ENCODE data around the gene AUH.

Gene AUH

GRCh38 chr9:91289244-91289643 lies 72.5 kb downstream of the AUH start:
- no peak for DNase-seq

- DNase-seq: no peak
These were observed 75.9 kb downstream of the AUH start for GRCh38 chr9:91285729-91286353.

GRCh38 chr9:91282292-91282691 lies 79.4 kb downstream of the AUH start:
- DNase-seq: no peak

- no peak for DNase-seq
These were observed 82.2 kb downstream of the AUH start for GRCh38 chr9:91279296-91280204.

GRCh38 chr9:91276513-91276912 lies 85.2 kb downstream of the AUH start:
- DNase-seq: no peak

GRCh38 chr9:91275655-91276054 lies 86.1 kb downstream of the AUH start:
- no peak for DNase-seq

GRCh38 chr9:91274949-91275492 lies 86.7 kb downstream of the AUH start:
- DNase-seq: no peak

- no peak for DNase-seq
These were observed 87.7 kb downstream of the AUH start for GRCh38 chr9:91273853-91274552.

GRCh38 chr9:91271156-91271555 lies 90.6 kb downstream of the AUH start:
- DNase-seq: no peak

- no peak for DNase-seq
These were observed 91.7 kb downstream of the AUH start for GRCh38 chr9:91269907-91270491.

- DNase-seq: no peak
These were observed 95.3 kb downstream of the AUH start for GRCh38 chr9:91266448-91266847.

GRCh38 chr9:91265514-91265913 lies 96.2 kb downstream of the AUH start:
- DNase-seq: no peak

- no peak for DNase-seq
These were observed 100.3 kb downstream of the AUH start for GRCh38 chr9:91261417-91261816.

GRCh38 chr9:91259162-91259561 lies 102.6 kb downstream of the AUH start:
- no peak for DNase-seq

- DNase-seq: no peak
These were observed 103.3 kb downstream of the AUH start for GRCh38 chr9:91258451-91258850.

- no peak for DNase-seq
These were observed 105.5 kb downstream of the AUH start for GRCh38 chr9:91256235-91256634.

- DNase-seq: no peak
These were observed 106.4 kb downstream of the AUH start for GRCh38 chr9:91255327-91255726.

- no peak for DNase-seq
These were observed 108.2 kb downstream of the AUH start for GRCh38 chr9:91253488-91253887.

GRCh38 chr9:91248707-91249106 lies 113.0 kb downstream of the AUH start:
- DNase-seq: no peak

GRCh38 chr9:91247278-91247677 lies 114.4 kb downstream of the AUH start:
- DNase-seq: no peak

- no peak for DNase-seq
These were observed 114.9 kb downstream of the AUH start for GRCh38 chr9:91246846-91247245.

- no peak for DNase-seq
These were observed 116.0 kb downstream of the AUH start for GRCh38 chr9:91245431-91246313.
